Ishikawa (cell line): ENCODE measurements around the gene TUB.

Experiments
- CEBPB ChIP-seq: IDR thresholded peaks from 2 replicates; pipeline ENCODE4 v1.6.1; 2012
- CREB1 ChIP-seq: IDR thresholded peaks from 2 replicates; pipeline ENCODE4 v1.6.1; 2012; ENCODE audit warnings: low read depth
- EGR1 ChIP-seq: IDR thresholded peaks from 2 replicates; pipeline ENCODE4 v1.6.1; 2012
- EP300 ChIP-seq: IDR thresholded peaks from 2 replicates; pipeline ENCODE4 v1.6.1; 2012; ENCODE audit warnings: borderline replicate concordance
- FOXM1 ChIP-seq: IDR thresholded peaks from 2 replicates; pipeline ENCODE4 v1.6.1; 2012; ENCODE audit warnings: low read depth, borderline replicate concordance
- NFIC ChIP-seq: IDR thresholded peaks from 2 replicates; pipeline ENCODE4 v1.6.1; 2012
- RAD21 ChIP-seq: IDR thresholded peaks from 2 replicates; pipeline ENCODE4 v1.6.1; 2012; ENCODE audit warnings: low read depth
- TAF1 ChIP-seq: IDR thresholded peaks from 2 replicates; pipeline ENCODE4 v1.6.1; 2012; ENCODE audit warnings: low read depth, mild to moderate bottlenecking
- TCF12 ChIP-seq: IDR thresholded peaks from 2 replicates; pipeline ENCODE4 v1.6.1; 2012; ENCODE audit warnings: low read depth
- TEAD4 ChIP-seq: IDR thresholded peaks from 2 replicates; pipeline ENCODE4 v1.6.1; 2012
- YY1 ChIP-seq: IDR thresholded peaks from 2 replicates; pipeline ENCODE4 v1.6.1; 2012; ENCODE audit warnings: low read depth
- ZBTB7A ChIP-seq: IDR thresholded peaks from 2 replicates; pipeline ENCODE4 v1.6.1; 2012; ENCODE audit warnings: low read depth
- TF ChIP-seq, protein P1 (sequence below): IDR thresholded peaks from 2 replicates; pipeline ENCODE4 v1.6.1; 2012; ENCODE audit warnings: low read depth, mild to moderate bottlenecking
- TF ChIP-seq, protein P2 (sequence below): IDR thresholded peaks from 2 replicates; pipeline ENCODE4 v1.6.1; 2012
- TF ChIP-seq, protein P3 (sequence below): IDR thresholded peaks from 2 replicates; pipeline ENCODE4 v1.6.1; 2012

Gene TUB

DNA sequence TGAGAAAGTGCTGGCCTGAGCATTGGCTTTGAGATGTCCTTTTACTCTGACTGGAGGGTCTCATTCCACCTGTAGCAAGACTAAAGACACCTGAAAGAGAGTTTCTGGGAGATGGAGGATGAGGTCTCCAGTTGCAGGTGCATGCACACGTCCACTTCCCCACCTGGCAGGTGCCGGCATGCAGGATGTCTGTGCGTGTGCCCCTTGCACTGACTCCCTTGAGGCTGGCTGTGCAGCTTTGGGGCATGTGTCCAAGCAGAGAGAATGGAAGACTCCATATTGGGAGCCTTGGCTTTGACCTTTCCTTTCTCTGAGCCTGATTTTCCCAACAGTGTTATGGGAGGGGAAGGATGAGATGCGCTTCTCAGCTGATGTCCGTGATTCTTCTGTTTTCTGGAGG lies 44.0 kb upstream of the TUB start:
- TF ChIP-seq TCF12 (no peak), CREB1 (no peak), TEAD4 (no peak), CEBPB (no peak), FOXM1 (no peak), EP300 (no peak), ZBTB7A (no peak), RAD21 (no peak), TAF1 (no peak), YY1 (no peak), EGR1 (no peak), NFIC (no peak)
- TF ChIP-seq, protein P1, sequence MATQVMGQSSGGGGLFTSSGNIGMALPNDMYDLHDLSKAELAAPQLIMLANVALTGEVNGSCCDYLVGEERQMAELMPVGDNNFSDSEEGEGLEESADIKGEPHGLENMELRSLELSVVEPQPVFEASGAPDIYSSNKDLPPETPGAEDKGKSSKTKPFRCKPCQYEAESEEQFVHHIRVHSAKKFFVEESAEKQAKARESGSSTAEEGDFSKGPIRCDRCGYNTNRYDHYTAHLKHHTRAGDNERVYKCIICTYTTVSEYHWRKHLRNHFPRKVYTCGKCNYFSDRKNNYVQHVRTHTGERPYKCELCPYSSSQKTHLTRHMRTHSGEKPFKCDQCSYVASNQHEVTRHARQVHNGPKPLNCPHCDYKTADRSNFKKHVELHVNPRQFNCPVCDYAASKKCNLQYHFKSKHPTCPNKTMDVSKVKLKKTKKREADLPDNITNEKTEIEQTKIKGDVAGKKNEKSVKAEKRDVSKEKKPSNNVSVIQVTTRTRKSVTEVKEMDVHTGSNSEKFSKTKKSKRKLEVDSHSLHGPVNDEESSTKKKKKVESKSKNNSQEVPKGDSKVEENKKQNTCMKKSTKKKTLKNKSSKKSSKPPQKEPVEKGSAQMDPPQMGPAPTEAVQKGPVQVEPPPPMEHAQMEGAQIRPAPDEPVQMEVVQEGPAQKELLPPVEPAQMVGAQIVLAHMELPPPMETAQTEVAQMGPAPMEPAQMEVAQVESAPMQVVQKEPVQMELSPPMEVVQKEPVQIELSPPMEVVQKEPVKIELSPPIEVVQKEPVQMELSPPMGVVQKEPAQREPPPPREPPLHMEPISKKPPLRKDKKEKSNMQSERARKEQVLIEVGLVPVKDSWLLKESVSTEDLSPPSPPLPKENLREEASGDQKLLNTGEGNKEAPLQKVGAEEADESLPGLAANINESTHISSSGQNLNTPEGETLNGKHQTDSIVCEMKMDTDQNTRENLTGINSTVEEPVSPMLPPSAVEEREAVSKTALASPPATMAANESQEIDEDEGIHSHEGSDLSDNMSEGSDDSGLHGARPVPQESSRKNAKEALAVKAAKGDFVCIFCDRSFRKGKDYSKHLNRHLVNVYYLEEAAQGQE, result no peak
- TF ChIP-seq, protein P2, sequence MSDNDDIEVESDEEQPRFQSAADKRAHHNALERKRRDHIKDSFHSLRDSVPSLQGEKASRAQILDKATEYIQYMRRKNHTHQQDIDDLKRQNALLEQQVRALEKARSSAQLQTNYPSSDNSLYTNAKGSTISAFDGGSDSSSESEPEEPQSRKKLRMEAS, result no peak
- TF ChIP-seq, protein P3, sequence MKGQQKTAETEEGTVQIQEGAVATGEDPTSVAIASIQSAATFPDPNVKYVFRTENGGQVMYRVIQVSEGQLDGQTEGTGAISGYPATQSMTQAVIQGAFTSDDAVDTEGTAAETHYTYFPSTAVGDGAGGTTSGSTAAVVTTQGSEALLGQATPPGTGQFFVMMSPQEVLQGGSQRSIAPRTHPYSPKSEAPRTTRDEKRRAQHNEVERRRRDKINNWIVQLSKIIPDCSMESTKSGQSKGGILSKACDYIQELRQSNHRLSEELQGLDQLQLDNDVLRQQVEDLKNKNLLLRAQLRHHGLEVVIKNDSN, result no peak

DNA sequence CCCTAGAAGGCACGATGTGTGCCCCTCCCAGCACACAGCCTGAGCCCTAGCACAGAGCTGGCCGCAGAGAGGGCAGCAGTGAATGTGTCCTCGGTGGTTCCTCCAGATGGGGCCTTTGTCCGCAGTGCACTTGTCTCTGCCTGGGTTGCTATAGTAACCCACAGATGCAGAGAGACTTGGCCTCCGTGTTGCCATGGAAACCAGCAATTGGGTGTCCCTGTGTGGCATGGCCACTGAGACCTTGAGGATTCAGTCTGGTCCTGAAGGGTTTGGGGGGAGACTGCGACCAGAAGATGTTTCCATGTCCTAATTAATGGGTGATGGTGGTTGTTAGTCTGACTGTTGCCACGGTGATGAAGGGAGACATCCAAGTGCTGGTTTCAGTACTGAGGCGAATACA lies 42.6 kb upstream of the TUB start:
- TF ChIP-seq, protein P2, result no peak
- TF ChIP-seq YY1, result no peak
- no peak for TF ChIP-seq CREB1
- no peak for TF ChIP-seq EP300
- TF ChIP-seq CEBPB, result no peak
- no peak for TF ChIP-seq ZBTB7A
- TF ChIP-seq, protein P1, result no peak
- TF ChIP-seq TCF12, result no peak

DNA sequence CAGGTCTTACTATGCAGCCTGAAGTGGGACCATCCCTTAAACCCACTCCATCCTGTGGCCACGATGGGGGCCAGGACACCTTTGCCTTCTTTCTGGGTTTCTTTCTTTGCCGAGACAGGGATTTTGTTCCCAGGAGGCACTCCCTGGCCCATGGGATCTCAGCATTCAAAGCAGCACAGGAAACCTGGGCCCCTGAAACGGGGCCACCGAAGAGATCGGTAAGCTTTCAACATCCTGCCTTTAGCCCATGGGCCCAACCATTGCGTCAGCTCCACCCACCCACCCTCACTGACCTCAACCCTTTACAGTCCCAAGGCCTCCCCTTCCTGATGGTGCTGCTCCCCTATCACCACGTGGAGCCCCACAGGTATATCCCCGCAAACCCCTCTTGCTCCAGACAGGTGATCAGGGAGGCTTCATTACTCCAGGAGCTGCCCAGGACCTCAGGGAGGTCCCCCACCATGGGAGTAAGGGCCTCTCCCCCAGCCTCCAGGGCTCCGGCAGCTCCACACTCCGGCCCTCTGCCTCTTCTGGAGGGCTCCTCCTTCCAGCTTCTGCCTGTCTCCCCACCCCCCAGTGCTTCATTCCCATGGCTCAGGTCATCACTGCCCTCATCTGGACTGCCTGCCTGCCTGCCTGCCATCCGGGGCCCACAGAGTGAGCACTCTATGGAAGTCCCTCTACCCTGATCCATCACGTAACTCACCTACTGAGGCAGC lies 42.0 kb upstream of the TUB start:
- TF ChIP-seq CEBPB (no peak), EP300 (no peak), TCF12 (no peak), NFIC (no peak), ZBTB7A (no peak), RAD21 (no peak), TAF1 (no peak), FOXM1 (no peak), EGR1 (no peak), CREB1 (no peak), TEAD4 (no peak), YY1 (no peak)
- TF ChIP-seq, protein P1, result no peak
- TF ChIP-seq, protein P2, result no peak
- TF ChIP-seq, protein P3, result no peak

DNA sequence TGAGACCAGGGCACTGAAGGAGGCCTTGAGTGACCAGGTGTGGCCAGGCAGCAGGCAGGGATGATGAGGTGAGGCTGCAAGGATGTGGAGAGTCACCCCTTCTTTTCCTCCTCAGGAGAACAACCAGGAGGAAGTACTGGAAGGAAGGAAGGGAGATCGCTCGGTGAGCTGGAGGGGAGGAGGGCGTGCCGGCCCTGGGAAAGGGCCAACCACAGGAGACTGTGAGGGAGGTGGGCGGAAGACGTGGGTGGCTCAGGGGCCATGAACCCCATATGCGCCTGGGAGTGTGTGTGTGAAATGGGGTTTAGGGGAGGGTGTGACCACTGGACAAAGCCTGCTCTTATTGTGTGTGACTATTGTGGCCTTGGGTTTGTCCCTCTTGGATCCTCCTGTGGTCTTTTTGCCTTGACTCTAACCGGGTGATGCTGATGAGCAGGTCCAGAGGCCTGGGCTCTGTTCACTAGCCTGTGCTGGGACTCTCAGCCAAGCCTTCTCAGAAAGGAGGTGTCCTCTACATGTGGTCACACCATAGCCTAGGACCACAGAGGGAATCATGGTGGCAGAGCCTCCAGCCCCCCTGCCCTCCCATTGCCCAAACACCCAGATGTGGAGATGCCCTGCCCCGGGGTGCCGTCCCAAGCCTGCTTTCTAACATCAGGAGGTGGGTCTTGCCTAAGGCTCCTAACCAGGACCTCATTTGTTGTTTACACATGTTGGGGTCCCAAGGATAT lies 41.3 kb upstream of the TUB start:
- no peak for TF ChIP-seq YY1
